GM12874 (cell line): ENCODE measurements around the gene CDO1.

Source experiments
- CTCF ChIP-seq: IDR thresholded peaks from 2 replicates; pipeline ENCODE4 v1.5.1; 2011; ENCODE audit warnings: low read depth, mild to moderate bottlenecking, control low read depth, low read length, moderate library complexity; ENCODE audit not compliant: insufficient read depth

CDO1 gene

GRCh38 chr5:115811406-115811805, 5.1 kb downstream of the CDO1 start:
- TF ChIP-seq CTCF = no peak

- TF ChIP-seq CTCF = no peak
These were observed 5.7 kb downstream of the CDO1 start for GRCh38 chr5:115810761-115811160.

GRCh38 chr5:115809946-115810345, 6.5 kb downstream of the CDO1 start:
- TF ChIP-seq CTCF = no peak

GRCh38 chr5:115807654-115808052, 8.8 kb downstream of the CDO1 start:
- no peak for TF ChIP-seq CTCF

GRCh38 chr5:115806986-115807653, 9.3 kb downstream of the CDO1 start:
- TF ChIP-seq CTCF = no peak

GRCh38 chr5:115801984-115802383, 14.5 kb downstream of the CDO1 start:
- no peak for TF ChIP-seq CTCF

- TF ChIP-seq CTCF = no peak
These were observed 15.3 kb downstream of the CDO1 start for GRCh38 chr5:115801152-115801551.
